Kidney epithelial cell (primary cell): ENCODE data around the gene SPOCK1. TPM values are rescaled to one million over a fixed set of nuclear protein-coding genes. Genes with fewer than 3 reads are reported as not detected.

ENCODE experiments used
- DNase-seq: peaks from one replicate; pipeline ENCODE4 v3.0.0-alpha.2; 2010; ENCODE audit warnings: low read depth
- H3K27me3 ChIP-seq: 2 replicates; pipeline ENCODE4 v1.6.0; 2011; ENCODE audit warnings: low read length; ENCODE audit not compliant: control insufficient read depth, insufficient read depth
- H3K36me3 ChIP-seq: 2 replicates; pipeline ENCODE4 v1.5.1; 2011; ENCODE audit warnings: low read length; ENCODE audit not compliant: control insufficient read depth, insufficient read depth
- H3K4me3 ChIP-seq: 2 replicates; pipeline ENCODE4 v1.5.1; 2011; ENCODE audit warnings: low read depth, mild to moderate bottlenecking, control low read depth, low read length
- total RNA-seq: library from RNA; depleted of rRNA; stranded (reverse); fragments of >200 nt; gene quantifications from 2 replicates; pipeline ENCODE4 v1.2.3, GENCODE V29; 2015
- TF ChIP-seq, protein P1 (sequence below): IDR thresholded peaks from 2 replicates; pipeline ENCODE4 v1.5.1; 2011; ENCODE audit warnings: mild to moderate bottlenecking, moderate library complexity, low read length, control low read depth, inconsistent platforms; ENCODE audit not compliant: insufficient read depth, poor library complexity, severe bottlenecking

The SPOCK1 gene
- total RNA-seq, 1 donor from 2014 or later: 13.1 TPM

DNA sequence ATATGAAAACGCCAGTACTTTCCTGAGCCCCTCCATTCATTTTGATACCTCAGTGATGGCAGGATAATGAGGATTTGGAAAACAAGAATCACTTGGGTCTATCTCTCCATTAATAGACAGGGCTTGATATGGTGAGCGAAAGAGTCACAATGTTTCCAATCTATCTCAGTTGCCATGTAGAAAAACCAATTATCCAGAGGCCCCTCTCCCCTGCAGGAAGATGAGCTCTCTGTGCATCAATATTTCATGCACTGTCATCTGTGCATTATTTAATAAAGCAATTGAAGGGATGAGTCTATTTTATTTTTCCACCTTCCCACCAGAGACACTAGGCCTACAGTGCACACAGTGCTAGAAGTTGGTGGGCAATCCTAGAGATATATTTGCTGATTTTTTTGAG lies 326.9 kb downstream of the SPOCK1 start:
- TF ChIP-seq, protein P1, sequence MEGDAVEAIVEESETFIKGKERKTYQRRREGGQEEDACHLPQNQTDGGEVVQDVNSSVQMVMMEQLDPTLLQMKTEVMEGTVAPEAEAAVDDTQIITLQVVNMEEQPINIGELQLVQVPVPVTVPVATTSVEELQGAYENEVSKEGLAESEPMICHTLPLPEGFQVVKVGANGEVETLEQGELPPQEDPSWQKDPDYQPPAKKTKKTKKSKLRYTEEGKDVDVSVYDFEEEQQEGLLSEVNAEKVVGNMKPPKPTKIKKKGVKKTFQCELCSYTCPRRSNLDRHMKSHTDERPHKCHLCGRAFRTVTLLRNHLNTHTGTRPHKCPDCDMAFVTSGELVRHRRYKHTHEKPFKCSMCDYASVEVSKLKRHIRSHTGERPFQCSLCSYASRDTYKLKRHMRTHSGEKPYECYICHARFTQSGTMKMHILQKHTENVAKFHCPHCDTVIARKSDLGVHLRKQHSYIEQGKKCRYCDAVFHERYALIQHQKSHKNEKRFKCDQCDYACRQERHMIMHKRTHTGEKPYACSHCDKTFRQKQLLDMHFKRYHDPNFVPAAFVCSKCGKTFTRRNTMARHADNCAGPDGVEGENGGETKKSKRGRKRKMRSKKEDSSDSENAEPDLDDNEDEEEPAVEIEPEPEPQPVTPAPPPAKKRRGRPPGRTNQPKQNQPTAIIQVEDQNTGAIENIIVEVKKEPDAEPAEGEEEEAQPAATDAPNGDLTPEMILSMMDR: no peak
- no peak for DNase-seq
- no peaks in the 10 kb centered on the region for H3K36me3 ChIP-seq
- no peak overlapping the region for H3K4me3 ChIP-seq
- H3K27me3 ChIP-seq: no peaks in the 10 kb centered on the region

DNA sequence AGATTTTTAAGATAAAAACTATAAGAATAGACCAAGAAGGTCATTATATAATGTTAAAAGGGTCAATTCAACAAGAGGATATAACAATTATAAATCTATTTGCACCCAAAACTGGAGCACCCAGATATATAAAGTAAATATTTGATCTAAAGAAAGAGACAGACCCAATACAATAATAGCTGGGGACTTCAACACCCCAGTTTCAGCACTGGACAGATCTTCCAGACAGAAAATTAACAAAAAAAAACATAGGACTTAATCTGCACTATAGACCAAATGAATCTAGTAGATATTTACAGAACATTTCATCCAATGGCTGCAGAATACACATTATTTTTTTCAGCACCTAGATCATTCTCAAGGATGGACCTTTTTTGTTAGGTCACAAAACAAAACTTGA lies 331.9 kb downstream of the SPOCK1 start:
- TF ChIP-seq, protein P1: no peak
- H3K36me3 ChIP-seq: no peaks in the 10 kb centered on the region

DNA sequence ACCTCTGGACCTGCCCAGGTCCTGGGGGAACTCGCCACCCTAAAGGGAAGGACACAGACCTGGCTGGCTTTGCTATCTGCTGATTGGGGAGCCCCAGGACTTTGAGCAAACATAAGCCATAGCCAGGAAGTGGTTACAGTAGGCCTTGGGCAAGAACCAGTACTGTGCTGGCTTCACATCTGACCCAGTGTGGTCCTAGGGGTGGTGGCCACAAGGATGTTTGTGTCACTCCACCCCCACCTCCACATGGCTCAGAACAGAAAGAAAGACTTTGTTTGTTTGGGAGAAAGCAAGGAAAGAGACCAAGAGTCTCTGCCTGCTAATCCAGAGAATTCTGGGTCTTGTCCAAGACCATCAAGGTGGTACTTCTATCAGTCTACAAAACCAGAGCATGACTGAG lies 334.2 kb downstream of the SPOCK1 start:
- Histone ChIP-seq H3K36me3 (no peaks in the 10 kb centered on the region), H3K27me3 (no peaks in the 10 kb centered on the region), H3K4me3 (no peak overlapping the region)
- DNase-seq: no peak
- TF ChIP-seq, protein P1: no peak

More for the DNA sequence above, 331.9 kb downstream of the SPOCK1 start:
- no peak overlapping the region for H3K4me3 ChIP-seq
- DNase-seq: no peak
- no peaks in the 10 kb centered on the region for H3K27me3 ChIP-seq

DNA sequence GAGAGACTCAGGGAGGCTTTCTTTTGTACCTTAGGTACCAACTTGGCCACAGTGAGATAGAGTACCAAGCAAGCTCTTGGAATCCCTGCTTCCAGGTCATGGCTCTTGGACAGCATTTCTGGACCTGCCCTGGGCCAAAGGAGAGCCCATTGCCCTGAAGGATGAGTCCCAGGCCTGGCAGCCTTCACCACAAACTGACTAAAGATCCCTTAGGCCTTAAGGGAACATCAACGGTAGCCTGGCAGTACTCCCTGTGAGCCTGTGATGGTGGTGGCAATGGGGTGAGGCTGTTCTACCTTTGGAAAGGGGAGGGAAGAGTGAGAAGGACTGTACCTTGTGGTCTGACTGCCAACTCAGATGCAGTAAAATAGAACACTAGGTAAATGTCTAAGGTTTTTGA lies 334.6 kb downstream of the SPOCK1 start:
- no peak for DNase-seq
- Histone ChIP-seq H3K36me3 (no peaks in the 10 kb centered on the region), H3K27me3 (no peaks in the 10 kb centered on the region), H3K4me3 (no peak overlapping the region)
- TF ChIP-seq, protein P1: no peak

DNA sequence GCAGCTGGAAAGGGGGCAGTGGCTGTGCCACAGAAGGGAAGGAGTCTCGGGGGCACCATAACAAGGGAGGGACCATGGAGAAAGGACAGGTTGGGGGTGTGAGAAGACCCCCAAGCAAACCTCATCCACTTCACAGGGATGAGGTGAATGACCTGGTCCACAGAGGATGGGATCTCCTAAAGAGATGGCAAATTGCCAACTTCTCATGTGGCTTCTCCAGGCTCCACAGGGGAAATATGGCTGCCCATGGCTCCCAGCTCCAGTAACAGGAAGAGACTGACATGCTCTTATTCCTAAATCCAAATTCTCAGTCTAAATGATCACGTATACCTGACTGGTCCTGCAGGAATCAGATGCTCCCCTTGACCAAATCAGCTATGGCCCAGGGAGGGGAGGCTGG lies 340.4 kb downstream of the SPOCK1 start:
- no peaks in the 10 kb centered on the region for H3K36me3 ChIP-seq
- TF ChIP-seq, protein P1: no peak
- H3K4me3 ChIP-seq: no peak overlapping the region

DNA sequence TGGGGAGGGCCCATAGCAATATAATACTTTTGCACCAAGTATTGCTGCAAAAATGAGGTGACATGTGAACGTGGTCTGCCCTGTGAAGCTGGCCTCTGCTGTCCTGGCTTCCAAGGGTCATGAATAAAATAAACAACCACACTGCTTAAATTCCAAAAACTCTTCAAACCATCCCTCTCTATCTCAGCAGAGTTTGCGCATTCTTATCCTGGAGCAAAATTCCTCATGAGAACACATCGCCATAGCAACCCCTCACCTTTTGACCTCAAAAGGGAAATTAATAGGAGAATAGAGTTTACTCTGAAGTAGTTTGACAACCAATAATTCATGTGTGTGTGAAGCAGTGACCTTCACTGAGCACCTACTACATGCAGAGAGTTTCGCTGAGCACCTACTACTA lies 342.9 kb downstream of the SPOCK1 start:
- TF ChIP-seq, protein P1: no peak
- H3K27me3 ChIP-seq: no peaks in the 10 kb centered on the region
- no peak for DNase-seq
- H3K4me3 ChIP-seq: no peak overlapping the region
- no peaks in the 10 kb centered on the region for H3K36me3 ChIP-seq

More for the DNA sequence above, 340.4 kb downstream of the SPOCK1 start:
- DNase-seq: no peak
- no peaks in the 10 kb centered on the region for H3K27me3 ChIP-seq
